NCI-H2029 (cell line): Measurements from ENCODE around the gene FGF4.
"Not testable (repeated sequence)": the region's sequence is repeated elsewhere in the genome, so short reads cannot be mapped to it uniquely, and the experiment has no call there.

ENCODE experiments used
- DNase-seq: peaks from one replicate; lab custom pipeline; 2025; lab: John Stamatoyannopoulos, UW

Gene FGF4

GRCh38 chr11:69773626-69774353 lies 1.4 kb downstream of the FGF4 start:
- DNase-seq = no peak

- no peak for DNase-seq
Observed at GRCh38 chr11:69771466-69771865, 3.7 kb downstream of the FGF4 start.

GRCh38 chr11:69770540-69770939 lies 4.6 kb downstream of the FGF4 start:
- no peak for DNase-seq

GRCh38 chr11:69765498-69765995 lies 9.6 kb downstream of the FGF4 start:
- no peak for DNase-seq

GRCh38 chr11:69764918-69765317 lies 10.2 kb downstream of the FGF4 start:
- DNase-seq = not testable (repeated sequence)

GRCh38 chr11:69760319-69760718 lies 14.8 kb downstream of the FGF4 start:
- DNase-seq = no peak

- DNase-seq = no peak
Observed at GRCh38 chr11:69752890-69753289, 22.3 kb downstream of the FGF4 start.

- DNase-seq = no peak
Observed at GRCh38 chr11:69750875-69751597, 24.1 kb downstream of the FGF4 start.

GRCh38 chr11:69750108-69750850 lies 24.9 kb downstream of the FGF4 start:
- no peak for DNase-seq

GRCh38 chr11:69748637-69749036 lies 26.5 kb downstream of the FGF4 start:
- DNase-seq = no peak

GRCh38 chr11:69746752-69747742 lies 28.1 kb downstream of the FGF4 start:
- no peak for DNase-seq

- DNase-seq = no peak
Observed at GRCh38 chr11:69746140-69746539, 29.0 kb downstream of the FGF4 start.

GRCh38 chr11:69745201-69745600 lies 29.9 kb downstream of the FGF4 start:
- no peak for DNase-seq

- no peak for DNase-seq
Observed at GRCh38 chr11:69744435-69744834, 30.7 kb downstream of the FGF4 start.

GRCh38 chr11:69734841-69735240 lies 40.3 kb downstream of the FGF4 start:
- DNase-seq = no peak

GRCh38 chr11:69734367-69734766 lies 40.8 kb downstream of the FGF4 start:
- DNase-seq = no peak

- DNase-seq = no peak
Observed at GRCh38 chr11:69732910-69733309, 42.2 kb downstream of the FGF4 start.

GRCh38 chr11:69731110-69731509 lies 44.0 kb downstream of the FGF4 start:
- no peak for DNase-seq

GRCh38 chr11:69730500-69730899 lies 44.6 kb downstream of the FGF4 start:
- no peak for DNase-seq

GRCh38 chr11:69729252-69729651 lies 45.9 kb downstream of the FGF4 start:
- no peak for DNase-seq

- no peak for DNase-seq
Observed at GRCh38 chr11:69727266-69727665, 47.9 kb downstream of the FGF4 start.
